HUDEP-2 (cell line): ENCODE results near the gene HAUS2.
A peak's percentile ranks its signal among the peaks of the same experiment; 100 is the strongest.
"Not testable (repeated sequence)": the region's sequence is repeated elsewhere in the genome, so short reads cannot be mapped to it uniquely, and the experiment has no call there.

Source experiments
- DNase-seq, 76 experiments: peaks; one replicate each; lab custom pipeline; 2025; ENCODE audit not compliant: unreplicated experiment in 76 of 76; lab: John Stamatoyannopoulos, UW

HAUS2 gene

DNA sequence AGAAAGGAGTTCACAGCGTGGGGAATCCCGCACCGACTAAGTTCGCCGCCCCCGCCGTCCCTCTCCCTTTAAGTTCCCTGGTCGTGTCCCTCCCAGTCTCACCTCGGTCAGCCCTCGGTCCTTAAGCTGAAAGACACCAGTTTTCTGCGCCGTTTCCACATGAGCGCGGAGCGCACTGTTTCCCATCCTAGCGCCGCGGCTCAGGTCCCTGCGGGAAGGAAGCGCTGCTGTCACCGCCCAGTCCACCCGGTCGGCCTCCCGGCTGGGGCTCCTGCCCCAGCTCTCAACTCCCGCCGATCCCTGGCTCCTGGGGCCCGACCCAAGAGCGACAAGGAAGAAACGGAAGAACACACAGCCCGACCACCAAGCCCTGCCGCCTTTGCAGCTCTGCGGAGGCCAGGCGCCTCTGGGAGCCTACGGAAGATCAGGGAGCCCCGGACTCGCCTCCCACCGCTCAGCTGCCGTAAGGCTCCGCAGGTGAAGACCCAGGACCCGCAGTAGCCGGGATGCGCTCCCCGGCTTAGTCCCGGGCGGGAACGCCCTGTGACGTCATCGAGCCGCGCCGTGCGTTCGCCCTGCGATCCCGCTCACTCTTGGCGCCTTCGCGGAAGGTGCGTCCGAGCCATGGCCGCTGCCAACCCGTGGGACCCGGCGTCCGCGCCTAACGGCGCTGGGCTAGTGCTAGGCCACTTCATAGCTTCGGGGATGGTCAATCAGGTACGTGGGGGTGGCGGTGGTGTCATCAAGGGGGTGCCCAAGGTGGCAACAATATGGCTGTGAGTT is at the start of gene HAUS2, which contains the start of gene LRRC57:
TSS of gene HAUS2 (plus strand) at position 590 of the 783 bp plus-strand sequence. CDS start at position 625, 35 bp downstream.
TSS of gene LRRC57 (minus strand) at position 545 of the 783 bp plus-strand sequence. CDS start at position 186, 359 bp downstream.
- peak in 74 of 76 experiments; percentile 12 to 85 (median 70) for DNase-seq

- peak in 56 of 76 experiments; percentile 4 to 64 (median 33) for DNase-seq
Measured at GRCh38 chr15:42499858-42500609, 48.6 kb upstream of the HAUS2 start.

- peak in 70 of 76 experiments; percentile 7 to 86 (median 52) for DNase-seq
Measured at GRCh38 chr15:42502477-42502876, 46.2 kb upstream of the HAUS2 start.

DNA sequence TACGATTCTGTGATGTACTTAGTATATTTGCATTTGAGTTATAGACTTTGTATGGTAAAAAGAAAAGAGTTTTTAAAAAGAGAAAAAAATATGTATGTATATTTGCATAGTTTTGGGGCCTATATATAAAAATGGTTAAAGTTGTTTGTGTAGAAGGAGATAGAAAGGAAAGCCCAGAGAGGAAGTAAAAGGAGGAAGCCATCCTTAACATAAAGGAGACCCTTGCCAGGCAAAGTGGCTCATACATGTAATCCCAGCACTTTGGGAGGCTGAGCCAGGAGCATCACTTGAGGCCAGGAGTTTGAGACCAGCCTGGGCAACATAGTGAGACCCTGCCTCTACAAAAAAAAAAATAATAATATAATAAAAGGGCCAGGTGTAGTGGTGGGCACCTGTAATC is 44.8 kb upstream of the HAUS2 start:
- no peak for DNase-seq

DNA sequence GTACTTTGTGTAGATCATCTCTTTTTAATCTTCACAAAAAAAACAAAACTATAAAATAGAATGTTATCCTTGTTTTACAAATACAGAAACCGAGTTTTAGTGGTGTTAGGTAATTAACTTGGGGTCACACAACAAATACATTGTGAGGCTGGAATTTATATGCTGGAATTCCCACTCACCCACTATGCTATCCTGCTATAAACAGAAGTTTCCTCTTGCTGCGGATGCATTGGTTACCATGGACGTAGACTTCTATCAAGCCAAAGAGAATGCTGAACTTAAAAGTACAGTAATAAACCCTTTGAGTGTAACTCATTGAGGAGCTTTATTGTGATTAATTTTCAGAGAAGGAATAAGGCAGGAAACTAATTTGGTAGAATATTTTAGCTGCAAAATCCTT is 44.0 kb upstream of the HAUS2 start:
- no peak for DNase-seq

DNA sequence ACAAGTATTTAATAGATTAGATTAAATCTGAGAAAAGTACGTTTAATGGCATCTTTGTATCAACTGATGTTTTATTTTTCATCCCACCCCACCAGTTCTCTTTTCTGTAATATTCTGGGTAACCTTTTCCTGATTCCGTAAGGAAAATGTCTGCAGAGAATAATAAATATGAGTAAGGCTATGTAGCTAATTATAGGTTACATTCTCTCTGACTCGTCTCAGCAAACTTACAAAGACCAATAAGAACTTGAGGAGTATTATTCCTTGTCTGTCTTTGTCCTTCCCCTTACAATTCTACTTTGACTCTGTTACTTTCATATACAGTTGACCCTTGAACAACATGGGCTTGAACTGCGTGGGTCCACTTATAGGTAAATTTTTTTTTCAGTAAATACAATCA is 41.1 kb upstream of the HAUS2 start:
- DNase-seq: no peak

DNA sequence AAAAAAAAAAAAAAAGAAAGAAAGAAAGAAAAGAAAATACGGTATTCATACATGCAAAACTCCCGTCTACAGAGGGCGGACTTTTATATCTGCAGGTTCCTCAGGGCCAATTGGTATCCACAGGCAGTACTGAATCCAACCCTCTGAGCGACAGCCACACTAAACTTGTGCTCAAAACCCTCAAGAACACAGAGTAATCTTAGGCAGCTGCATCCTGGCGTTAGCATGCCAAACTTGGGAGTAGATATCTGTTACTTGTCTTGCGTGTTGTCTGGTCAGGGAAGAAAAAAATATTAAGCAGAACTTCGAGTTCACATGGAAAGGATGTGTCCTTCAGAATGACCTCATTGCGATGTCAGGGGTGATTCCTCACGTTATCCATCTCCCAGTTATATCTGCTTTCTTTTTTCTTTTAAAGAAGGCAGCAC is 40.4 kb upstream of the HAUS2 start:
- DNase-seq: no peak

DNA sequence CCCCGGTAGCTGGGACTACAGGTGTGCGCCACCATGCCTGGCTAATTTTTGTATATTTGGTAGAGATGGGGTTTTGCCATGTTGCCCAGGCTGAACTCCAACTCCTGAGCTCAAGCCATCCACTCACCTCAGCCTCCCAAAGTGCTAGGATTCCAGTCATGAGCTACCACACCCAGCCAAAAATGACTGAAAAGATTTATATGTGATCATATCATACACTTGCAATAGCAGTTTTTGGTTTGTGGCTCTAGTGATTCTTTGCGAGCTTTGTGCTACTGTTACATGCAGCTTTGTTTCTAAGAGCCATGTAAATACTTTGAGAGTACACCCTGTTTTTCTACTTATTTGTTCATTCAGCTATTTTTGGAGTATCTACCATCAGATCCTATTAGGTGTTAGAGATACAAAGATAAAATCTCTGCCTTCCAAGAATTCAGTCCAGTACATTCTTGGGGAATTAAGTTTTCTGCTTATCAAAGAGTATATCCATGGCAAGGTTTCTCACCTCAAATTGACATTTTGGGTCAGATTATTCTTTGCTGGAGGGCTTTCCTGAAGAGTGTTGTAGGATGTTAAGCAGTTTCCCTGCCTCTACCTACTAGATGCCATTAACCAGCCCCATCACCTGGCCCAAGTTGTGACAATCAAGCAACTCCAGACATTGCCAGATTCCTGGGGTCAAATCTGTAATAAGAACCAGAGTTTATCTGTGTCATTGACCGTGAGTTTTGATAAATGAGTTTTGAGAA is 38.2 kb upstream of the HAUS2 start:
- no peak for DNase-seq

DNA sequence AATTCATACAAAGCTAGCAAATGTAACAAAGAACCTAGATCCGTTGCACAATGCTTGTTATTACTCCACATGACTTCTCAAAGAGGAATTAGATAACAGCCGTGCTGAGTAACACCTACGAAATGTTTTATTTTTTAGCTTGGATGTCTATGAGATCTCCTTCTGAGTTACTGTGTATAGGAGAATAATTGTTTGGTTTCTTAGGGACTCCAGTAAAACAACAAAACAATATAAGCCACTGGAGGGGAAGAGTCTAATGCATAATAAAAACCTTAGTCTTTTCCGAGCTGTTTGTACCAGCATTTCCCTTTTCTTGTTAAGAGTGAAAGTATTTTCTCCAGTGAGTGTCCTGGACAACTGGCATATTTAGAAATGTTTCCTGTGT is 37.6 kb upstream of the HAUS2 start:
- DNase-seq: no peak

DNA sequence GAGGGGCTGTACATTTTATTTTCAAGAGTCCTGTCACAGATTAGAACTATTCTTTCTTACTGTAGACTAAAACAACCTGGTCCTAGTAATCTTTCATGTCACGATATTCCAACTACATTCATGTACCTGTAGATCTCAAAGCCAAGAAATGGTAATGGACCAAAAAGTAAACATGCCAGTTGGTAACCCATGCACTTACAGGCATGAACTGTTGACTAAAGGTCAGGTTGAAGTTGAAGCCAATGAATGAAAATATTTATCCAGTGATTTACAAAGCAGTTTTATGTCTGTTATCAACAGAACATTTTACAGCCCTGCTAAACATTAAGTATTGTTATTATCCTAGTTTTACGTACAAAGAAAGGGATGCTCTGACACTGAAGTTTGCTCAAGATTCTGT is 25.3 kb upstream of the HAUS2 start:
- DNase-seq: no peak

GRCh38 chr15:42528970-42529369 is 19.7 kb upstream of the HAUS2 start:
- DNase-seq: no peak

DNA sequence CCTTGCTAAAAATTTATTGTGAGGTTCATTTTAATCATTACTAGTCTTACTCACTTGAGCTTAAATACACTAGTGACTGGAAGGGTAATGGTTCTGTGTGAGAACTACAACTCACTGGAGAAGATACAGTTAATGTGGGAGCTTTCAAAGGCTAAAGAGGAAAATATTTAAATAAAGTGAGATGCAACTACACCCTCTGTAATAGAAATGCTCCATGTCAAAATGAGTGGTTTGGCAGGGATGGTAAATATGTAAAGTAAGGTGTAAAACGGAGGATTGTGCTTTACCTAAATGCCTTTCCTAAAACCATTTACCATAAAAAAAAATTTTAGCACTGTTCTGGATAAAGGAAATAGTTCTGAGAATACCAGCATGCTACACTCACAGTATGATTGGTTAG is 15.4 kb upstream of the HAUS2 start:
- no peak for DNase-seq

GRCh38 chr15:42544853-42545629 is 3.6 kb upstream of the HAUS2 start:
- no peak for DNase-seq

DNA sequence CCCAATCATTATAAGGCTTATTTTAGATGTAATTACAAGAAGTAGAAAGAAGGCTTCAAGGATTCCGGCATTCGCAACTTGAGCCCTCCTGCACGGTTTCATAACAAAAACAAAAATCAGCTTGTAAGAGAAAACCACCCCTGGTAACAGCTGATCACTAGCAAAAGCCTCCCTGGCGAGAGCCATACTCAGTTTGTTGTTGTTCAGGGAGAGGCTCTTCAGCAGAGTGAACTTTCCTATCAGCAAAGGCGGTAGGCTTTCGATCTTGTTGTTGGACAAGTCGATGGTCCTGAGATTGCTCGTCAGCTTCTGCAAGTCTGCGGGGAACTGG is 755 bp upstream of the HAUS2 start:
- peak in 7 of 76 experiments; percentile 3 to 43 (median 27) for DNase-seq

GRCh38 chr15:42549032-42549491 is 424 bp downstream of the HAUS2 start:
- peak in 30 of 76 experiments; percentile 2 to 65 (median 31) for DNase-seq

- peak in 24 of 76 experiments; percentile 7 to 62 (median 26) for DNase-seq
Measured at GRCh38 chr15:42549741-42550392, 1.2 kb downstream of the HAUS2 start.

GRCh38 chr15:42553554-42553953 is 4.9 kb downstream of the HAUS2 start:
- peak in 1 of 76 experiments; percentile 30 for DNase-seq

- not testable (repeated sequence) for DNase-seq
Measured at GRCh38 chr15:42556550-42557207, 8.0 kb downstream of the HAUS2 start.

DNA sequence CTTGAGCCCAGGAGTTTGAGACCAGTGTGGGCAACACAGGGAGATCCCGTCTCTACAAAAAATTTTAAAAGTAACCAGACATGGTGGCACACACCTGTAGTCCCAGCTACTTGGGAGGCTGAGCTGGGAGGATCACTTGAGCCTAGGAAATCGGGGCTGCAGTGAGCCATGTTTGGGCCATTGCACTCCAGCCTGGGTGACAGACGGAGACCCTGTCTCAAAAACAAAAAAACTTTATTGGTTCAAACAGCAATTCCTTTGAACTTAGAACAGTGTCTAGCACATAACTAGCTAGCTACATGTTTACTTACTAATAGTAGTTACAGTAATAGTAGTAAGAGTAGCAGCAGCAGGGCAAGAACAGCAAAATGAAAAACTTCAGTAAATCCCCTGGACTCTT is 10.1 kb downstream of the HAUS2 start:
- no peak for DNase-seq
